CD4-positive, alpha-beta T cell treated with Interleukin-4 for 4 hours (primary cell): ENCODE results near the gene A4GNT.
"Not testable (repeated sequence)": the region's sequence is repeated elsewhere in the genome, so short reads cannot be mapped to it uniquely, and the experiment has no call there.

ENCODE experiments used
- DNase-seq: peaks from one replicate; pipeline ENCODE4 v3.0.0-alpha.2; 2020

The A4GNT gene

DNA sequence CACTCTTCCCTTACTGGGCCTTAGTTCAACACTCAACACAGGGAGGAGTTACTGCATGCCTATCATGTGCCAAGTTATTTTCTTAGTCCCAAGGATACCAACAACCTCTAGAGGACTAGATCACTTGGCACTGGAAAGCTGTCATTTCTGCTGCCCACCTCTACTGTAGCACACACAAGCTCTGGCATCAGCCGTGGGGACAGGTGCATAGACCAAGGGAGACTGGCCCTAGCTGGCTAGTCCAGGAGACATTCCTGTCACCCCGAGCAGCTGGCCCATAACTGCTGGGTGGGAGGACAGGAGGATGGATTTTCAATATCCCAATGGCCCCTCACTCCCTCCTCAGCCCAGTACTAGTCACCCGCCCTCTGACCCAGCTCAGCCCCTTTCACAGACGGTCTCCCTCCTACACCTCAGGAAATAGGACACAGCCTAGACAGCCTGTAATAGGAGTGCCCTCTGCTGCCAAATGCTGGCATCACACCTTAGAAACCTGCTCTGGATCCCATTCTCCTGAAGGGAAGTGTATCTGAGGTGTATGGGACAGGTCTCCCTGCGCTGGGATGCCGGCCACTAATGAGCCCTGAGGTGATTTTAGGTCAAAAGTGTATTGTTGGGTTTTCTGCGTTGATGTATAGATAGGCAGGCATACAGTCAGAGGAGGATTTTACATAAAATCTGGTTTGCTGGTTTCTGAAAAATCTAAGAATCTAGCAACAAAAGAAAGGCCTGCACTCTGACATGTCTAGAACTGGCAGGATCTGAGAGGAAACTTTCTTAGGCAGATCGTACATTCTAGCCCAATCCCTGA, 13.4 kb downstream of the A4GNT start:
- peak; percentile 44 for DNase-seq

DNA sequence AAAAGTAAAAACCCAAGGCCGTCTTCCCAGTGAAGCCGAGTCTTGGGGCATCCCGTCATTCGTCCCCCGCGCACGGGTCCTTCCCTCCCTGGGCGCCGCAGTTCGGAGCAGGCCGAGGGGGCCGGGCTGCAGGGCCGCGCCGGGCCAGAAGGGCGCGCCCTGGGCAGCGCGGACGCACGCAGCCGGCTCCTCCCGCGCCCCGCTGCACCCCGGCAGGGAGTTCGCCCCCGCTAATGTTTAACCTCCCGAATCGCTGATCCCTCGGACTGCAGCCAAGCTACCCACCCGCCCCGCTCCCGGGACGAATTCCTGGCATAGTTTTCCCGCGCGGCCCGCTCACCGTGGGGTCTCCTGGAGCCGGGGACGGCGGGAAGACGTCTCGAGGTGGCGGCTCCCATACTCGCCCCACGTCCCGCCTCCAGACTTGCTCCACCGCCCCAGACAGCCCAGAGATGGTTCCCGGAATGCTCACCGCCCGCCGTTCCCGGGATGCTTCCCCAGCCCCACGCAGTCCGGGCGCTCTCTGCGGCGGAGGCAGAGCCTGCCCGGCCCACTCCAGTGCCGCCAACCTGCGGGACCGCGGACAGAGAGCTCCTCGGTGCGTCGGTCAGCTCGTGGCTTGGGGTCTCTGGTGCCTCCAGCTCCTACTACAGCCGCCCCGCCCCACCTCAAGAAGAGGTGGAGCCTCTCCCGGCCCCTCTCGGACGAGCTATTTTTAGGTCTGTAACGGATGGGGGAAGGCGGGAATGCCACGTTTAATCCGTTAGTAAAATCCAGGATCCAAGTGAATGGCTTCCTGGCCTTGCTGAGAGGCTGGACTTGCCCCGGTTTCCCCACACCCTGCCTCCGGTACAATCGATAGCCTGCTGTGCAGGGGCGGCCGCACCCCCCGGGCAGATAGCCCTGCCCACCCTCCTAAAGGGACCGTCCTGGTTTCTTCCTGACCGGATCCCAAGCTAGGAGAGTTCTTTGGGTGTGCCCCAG, 16.9 kb downstream of the A4GNT start, which contains the start of gene DZIP1L:
Gene DZIP1L, minus strand, starts transcription at position 621 of the 984 bp plus-strand sequence. CDS start 11,637 bp downstream, outside the sequence.
- no peak for DNase-seq

DNA sequence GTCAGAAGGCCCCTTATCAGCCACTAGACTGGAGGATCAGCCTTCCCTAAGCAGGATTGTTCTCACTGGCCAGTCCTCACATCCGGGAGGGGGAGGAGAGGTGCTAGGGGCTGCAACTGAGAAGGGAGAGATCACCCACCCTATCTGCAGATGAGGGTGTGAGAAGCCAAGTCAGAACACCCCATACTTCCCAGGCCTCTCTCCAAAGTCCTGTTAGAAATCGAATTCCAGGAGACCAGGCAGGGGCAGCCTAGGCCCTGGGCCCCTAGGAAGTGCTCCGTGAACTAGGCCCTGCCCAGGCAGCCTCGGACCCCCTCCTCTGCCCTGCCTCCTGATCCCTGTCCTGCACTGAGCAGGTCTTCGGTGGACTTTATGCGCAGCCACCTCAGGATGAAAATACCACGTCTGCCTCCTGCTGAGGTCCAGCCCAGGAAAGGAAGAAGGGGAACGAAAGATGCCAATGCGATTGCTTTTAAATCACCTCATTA, 17.7 kb downstream of the A4GNT start:
- no peak for DNase-seq

DNA sequence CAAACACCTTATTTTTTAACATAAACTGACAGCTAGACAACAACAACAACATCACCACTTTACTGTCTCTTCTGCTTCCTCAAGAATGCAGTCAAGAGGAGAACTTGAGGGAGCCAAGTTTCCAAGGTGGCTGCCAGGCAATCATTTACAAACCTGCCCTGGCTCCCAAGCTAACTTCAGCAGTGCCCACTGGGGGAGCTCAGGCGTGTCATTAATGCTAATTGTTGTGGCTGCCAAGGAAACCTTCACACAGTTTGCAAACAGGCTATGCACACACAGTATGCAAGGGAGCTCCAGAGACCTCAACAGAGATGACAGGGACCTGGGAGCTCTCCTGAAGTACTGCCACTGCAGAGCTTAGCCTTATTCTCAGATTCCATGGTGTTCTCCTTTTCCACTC, 18.9 kb downstream of the A4GNT start:
- no peak for DNase-seq

DNA sequence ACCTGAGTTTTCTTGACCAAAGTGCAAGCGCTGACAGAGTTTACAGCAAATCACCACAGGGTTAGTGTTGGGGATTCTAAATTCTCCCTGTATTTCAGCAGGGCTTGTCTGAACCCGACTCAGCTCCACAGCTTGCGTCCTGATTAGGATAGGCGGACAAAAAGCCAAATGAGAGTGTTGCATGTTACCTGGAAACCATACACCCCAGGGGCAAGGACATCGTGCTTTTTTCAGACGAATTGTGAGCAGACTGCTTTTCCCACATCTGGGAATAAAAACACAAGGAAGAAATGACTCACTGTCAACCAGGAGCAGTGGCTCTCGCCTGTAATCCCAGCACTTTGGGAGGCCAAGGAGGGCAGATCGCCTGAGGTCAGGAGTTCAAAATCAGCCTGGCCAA, 19.8 kb downstream of the A4GNT start:
- DNase-seq = no peak

DNA sequence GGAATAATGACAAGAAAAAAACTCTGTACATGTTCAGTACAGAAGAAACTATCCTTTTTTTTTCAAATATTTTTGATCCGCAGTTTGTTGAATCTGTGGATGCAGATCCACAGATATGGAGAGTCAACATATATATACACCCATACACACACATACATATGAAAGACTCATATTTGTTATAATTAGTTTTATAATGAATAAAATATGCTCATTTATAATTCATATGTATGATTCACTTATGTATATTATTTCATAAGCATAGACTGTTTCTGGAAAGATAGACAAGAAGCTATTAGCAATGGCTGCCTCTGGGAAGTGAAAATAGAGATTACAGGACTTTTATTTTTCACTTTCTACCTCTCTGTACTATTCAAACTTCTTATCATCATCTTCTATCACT, 26.6 kb downstream of the A4GNT start:
- DNase-seq = no peak

DNA sequence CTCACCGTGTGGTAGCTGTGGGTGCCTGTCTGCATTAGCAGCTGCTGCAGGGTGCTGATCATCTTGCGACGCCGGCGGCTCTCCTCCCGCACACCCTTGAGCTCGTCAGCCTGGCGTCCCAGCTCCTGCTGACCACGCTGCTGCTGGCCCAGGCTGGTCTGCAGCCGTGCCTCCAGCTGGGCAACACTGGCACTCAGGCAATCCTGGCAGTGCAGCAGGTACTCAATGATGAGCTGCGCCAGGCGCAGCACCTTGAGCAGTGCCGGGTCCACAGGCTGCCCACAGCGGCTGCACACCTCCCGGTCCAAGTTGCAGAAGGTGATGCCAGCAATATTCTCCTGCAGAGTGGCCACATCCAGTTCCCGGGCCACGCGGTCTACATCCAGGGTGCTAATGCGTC, 28.7 kb downstream of the A4GNT start:
- no peak for DNase-seq

DNA sequence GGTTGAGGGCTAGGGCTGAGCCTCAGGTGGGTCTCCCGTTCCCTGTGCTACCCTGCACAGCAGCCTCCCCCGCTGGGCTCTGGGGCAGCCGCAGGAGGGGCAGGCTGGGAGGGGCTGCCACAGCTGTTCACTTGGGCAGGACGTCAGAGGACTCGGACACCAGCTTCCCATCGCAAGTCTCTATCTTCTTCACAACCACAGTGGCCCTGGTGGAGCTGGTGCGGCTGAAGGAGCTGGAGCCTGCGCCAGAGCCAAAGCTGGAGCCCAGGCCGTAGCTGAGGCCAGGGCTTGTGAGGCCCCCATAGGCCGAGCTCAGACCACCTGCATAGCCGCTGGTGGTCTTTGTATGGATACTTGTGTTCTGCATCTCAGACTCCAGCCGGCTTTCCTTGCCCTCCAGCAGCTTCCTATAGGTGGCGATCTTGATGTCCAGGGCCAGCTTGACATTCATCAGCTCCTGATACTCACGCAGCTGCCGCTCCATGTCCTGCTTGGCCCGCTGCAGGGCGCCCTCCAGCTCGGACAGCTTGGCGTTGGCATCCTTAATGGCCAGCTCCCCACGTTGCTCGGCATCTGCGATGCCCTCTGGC, 30.7 kb downstream of the A4GNT start:
- DNase-seq = not testable (repeated sequence)

DNA sequence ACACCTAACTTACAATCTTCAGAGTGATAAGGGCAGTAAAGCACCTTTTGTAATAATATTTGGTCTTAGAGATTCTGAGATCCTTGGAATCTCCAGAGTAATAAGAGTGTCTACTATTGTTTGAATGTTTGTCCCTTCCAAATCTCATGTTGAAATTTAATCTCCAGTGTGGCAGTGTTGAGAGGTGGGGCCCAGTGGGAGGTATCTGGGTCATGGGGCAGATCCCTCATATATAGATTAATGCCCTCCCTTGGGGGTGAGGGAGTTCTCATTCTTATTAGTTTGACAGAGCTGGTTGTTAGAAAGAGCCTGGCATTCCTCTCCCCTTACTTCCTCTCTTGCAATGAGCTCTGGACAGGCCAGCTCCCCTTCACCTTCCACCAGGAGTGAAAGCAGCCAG, 32.8 kb downstream of the A4GNT start:
- DNase-seq = no peak

DNA sequence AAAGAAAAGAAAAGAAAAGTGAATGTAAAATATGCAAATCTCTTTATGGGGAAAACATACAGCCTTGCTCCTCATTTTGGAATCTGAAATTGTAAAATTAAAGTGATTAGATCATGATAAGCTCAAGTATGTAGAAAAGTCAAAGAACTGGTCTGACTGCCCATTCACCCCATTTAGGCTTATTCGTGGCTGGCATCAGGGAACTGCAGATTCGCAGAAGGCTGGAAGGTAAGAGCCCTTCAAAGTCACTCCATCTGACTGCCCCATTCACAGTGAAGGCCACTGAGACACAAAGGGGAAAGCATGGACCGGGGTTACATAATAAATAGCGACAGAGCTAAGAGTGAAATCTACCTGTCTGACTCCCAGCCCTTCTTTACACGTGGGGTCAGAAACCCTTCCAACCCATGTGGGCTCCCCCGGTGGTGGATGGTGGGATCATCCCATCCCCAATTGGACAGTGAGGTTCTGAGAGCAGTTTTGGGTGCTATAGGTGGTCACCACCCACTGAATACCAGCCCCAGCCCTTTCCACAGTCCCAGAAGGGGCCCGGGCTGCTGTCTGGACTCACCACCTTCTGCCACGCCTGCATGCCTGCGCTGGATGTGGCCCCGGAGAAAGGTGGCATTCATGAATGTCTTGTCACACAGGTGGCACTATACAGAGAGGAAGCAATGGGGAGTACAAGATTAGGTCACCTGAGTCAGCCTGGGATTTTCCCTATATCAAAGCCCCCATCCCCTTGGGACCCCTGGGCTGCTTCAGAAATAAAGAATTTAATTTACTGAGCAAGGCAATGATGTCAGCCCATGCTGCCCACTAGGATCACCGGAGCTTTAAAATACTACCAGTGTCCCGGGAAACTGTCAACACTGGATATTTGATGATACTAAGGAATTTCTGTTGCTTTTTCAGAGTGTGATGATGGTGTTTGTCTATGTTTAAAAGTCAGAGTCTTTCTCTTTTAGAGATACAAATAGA, 34.7 kb downstream of the A4GNT start:
- no peak for DNase-seq

DNA sequence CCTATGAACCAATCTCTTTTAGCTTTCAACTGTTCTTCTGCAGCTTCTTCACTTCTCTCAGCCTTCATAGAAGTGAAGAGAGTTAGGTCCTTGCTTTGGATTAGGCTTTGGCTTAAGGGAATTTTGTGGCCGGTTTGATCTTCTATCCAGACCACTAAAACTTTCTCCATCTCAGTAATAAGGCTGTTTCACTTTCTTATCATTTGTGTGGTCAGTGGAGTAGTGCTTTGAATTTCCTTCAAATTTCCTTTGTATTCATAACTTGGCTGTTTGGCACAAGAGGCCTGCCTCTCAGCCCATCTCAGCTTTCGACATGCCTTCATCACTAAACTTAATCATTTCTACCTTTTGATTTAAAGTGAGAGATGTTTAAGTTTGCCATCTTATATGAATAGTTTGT, 38.5 kb downstream of the A4GNT start:
- DNase-seq = no peak

DNA sequence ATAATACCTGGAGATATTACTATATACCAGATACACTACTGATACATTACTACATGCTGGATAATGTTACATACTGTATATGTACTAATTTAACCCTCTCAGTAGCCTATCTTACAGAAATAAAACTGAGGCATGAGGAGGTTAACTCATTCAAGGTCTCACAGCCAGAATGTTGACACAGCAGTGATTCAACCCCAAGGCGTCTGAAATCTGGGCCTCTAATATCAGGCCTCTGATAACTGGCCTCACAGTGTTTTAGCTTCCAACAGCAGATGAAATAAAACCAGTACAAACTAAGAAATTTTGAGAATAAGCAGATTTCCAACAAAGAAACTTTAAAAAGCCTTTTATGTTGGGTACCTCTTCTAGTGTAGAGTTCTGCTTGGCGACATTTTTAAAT, 40.2 kb downstream of the A4GNT start:
- DNase-seq = no peak

DNA sequence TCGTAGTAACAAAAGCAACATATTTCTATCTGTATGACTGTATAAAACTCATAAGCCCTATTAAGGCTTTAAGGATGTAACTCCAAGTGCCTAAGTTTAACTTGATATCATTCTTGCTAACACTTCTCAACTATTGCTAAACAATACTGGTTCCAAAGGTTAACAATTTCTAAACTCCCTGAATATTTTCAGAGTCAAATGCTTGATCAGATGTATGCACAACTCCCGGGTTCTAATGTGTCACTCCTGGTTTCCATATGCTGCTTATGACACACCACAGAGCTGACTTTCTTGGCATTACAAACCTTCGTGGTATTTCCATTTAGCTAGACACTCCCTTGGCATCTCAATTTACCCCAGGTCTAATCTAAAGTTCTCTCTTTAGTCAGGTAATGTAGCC, 43.1 kb downstream of the A4GNT start:
- no peak for DNase-seq

DNA sequence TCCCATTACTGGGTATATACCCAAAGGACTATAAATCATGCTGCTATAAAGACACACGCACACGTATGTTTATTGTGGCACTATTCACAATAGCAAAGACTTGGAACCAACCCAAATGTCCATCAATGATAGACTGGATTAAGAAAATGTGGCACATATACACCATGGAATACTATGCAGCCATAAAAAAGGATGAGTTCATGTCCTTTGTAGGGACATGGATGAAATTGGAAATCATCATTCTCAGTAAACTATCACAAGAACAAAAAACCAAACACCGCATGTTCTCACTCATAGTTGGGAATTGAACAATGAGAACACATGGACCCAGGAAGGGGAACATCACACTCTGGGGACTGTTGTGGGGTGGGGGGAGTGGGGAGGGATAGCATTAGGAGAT, 46.4 kb downstream of the A4GNT start:
- not testable (repeated sequence) for DNase-seq

DNA sequence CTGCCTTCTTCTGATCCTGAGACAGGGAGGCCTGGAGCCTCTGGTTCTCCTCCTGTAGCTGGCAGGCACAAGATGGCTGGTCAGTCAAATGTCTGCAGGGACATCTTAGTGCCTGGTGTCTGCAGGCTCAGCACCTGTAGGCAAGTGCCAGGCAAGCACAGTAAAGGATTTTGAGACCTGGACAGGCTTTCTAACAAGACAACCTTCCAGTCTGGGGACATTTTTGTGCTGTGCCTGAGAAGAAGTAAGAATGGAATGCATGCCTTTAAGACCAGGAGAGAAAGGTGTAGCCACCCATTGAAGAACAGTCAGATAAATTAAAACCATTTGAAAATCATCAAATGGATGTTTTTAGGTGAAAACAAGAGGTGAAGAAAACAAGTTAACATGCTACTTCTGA, 48.0 kb downstream of the A4GNT start:
- no peak for DNase-seq

DNA sequence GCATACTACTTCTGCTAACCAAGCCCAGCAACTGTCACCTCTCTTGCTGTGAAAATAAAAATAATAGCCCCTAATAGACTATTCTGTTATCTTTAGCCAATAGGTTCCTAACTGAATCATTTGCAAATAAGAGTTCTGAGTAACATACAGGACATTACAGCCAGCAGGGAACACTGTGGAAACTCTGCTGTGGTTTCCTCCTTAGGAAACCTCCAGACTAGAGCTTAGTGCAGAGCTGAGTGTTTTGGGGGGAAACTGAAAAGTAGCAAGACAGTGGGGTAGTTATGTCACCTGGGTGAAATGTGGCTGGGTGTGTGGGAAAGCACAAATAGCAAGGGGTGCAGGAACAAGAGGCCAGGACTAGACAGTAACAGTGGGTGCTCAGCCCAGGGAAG, 49.2 kb downstream of the A4GNT start:
- DNase-seq = no peak

DNA sequence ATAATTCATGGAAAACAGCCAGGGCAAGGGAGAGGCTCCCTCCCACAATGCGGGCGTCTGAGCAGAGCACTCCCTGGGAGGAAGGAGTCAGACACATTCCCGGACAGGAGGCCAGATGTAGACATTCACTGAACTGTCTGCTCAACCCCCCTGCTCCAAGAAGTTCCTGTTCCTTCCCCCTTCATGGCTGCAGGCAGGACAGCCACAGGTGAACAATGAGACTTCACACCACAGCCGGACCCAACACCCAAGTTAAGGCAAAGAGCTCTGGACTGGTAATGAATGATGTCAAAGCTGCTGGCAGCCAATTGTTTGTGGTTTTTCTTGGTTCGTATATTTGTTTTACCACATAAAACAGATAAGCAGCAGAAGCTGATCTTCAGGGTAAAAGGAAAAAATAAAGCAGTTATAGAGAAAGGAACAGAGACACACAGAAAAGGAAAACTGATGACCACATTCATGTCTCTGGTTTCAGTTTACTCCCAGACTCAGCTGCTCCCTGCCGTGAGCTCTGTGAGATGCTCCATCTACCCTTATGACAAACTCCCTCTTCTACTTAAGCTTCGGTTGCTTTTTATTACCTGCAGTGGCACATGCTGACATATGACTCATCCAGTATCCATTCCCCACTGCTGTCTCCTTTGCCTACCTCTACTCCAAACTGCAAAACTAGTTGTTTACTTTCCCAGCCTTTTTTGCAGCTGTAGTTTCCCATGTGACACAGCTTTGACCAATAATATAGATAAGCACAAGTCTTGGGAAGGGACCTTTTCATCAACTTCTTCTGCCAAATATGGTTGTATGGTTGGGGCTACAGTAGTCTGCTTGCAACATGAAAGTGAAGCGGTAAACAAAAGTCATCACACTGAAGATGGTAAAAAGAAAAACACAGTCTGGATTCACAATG, 49.9 kb downstream of the A4GNT start:
- peak; percentile 10 for DNase-seq

DNA sequence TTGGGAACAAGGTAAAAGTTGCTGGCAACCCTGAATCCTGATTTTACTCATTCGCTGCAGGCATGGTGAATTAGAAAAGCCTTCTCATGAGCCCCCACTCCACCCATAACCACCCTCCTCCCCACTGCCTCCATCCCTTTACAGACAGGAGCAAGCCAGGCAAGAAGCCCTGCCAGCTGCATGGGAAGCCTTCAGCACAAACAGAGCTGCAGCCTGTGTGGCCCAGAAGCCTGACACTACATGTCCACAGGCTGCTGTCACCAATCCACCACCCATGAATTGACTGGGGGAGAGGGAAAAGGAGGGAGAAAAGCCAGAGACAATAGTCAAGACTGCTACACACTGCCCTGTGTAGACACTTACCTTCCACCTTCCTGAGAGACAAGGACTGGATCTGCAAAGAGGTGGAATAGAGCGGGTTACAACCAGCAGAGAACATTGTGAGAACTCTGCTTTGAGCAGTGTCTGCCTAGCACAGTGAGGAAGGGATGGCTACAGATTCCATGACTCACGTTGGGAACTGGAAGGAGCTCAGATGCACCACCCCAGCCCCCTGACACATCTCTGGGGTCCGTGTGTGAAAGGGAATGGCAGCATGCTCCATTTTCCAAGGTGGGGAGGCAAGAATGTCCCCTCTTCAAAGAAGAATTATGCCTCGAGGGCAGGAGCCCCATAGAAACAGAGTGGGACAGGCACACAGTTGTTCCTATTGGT, 50.7 kb downstream of the A4GNT start:
- DNase-seq = no peak

DNA sequence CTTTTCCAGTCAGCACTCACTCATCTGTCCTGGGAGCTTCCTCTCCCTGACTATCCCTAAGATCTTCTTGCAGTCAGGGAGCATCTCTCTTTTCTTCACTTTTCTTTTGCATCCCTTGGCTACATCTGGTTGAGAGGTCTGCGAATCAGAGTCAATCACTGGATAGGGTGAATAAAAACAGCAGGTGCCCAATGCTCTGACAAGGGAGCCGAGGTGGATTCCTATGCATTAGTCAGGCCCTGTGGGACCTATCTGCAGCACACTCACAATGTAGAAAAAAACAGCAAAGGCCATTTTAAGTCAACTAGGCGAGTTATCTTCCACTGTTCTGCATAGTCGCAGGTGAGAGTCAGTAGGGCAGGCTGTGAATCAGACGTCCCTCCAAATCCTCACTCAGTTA, 52.3 kb downstream of the A4GNT start:
- DNase-seq = no peak

DNA sequence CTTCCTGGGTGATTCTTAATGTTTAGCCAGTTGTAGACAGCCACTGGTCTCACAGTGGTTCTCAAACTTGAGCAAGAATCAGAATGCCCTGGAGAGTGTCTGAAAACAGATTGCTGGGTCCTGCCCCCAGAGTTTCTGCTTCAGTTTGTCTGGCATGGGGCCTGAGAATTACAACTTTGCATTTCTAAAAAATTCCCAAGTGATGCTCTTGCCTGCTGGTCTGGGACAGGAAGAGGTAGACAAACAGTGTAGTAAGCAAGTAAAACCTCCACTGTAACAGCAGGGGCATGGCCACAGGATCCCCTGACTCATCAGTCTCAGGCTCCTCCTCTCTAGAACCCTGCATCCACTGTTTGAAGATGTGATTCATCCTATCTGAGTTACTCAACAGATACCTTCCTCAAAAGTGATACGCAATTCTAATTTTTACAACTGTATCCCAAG, 53.3 kb downstream of the A4GNT start:
- no peak for DNase-seq
